Ovary (tissue), 9 donors: ENCODE data around the gene TAB2. TPM values are rescaled to one million over a fixed set of nuclear protein-coding genes. Genes with fewer than 3 reads are reported as not detected.

Experiments
- DNase-seq, 5 donors: peaks; one replicate each; pipeline ENCODE4 v3.0.0-alpha.2; 2019 to 2020
- H3K27ac ChIP-seq, 2 donors: fragments of 200-600 bp; one replicate each; pipeline versions ENCODE4 v1.5.1 to v1.8.0; 2019 to 2022
- H3K27me3 ChIP-seq: fragments of 200-600 bp; one replicate; pipeline ENCODE4 v1.8.0; 2022
- H3K36me3 ChIP-seq: fragments of 200-600 bp; sonication (generic); one replicate; pipeline ENCODE4 v1.5.1; 2019
- H3K4me1 ChIP-seq: one replicate; pipeline ENCODE4 v1.8.1; 2013; ENCODE audit warnings: mild to moderate bottlenecking, moderate library complexity; ENCODE audit not compliant: insufficient read depth
- H3K4me3 ChIP-seq: fragments of 200-600 bp; sonication (generic); one replicate; pipeline ENCODE4 v1.5.1; 2017
- H3K9me3 ChIP-seq, 2 donors: fragments of 200-600 bp in 1 of 2; sonication (generic) in 1 of 2; one replicate each; pipeline versions ENCODE4 v1.5.1 to v1.8.1; 2013 to 2019; ENCODE audit warnings: mild to moderate bottlenecking in 1 of 2, moderate library complexity in 1 of 2
- CTCF ChIP-seq, 3 donors: fragments of 450-650 bp in 2 of 3; fragments of 200-600 bp in 1 of 3; IDR thresholded peaks; one replicate each; pipeline versions ENCODE4 v1.5.1 to v1.8.0; 2016 to 2022; ENCODE audit warnings: antibody characterized with exemption in 3 of 3, mild to moderate bottlenecking in 1 of 3
- EP300 ChIP-seq: sonication (generic); formaldehyde crosslinking; IDR thresholded peaks from one replicate; pipeline ENCODE4 v1.6.1; 2017; ENCODE audit warnings: antibody characterized with exemption
- POLR2A ChIP-seq: fragments of 450-650 bp; IDR thresholded peaks from one replicate; pipeline ENCODE4 v1.6.1; 2017; ENCODE audit warnings: antibody characterized with exemption, mild to moderate bottlenecking, moderate library complexity
- WGBS, 3 donors: extraction: QIAGEN DNeasy Blood & Tissue Kit in 1 of 3; methylation state at CpG; one replicate each; pipeline versions ENCODE4 v1.1.5 to v1.1.7; 2013 to 2017; 5-methylcytosine and 5-hydroxymethylcytosine counted together
- intact Hi-C, 4 donors: fragments of 100-400 bp; cut with DNase I; formaldehyde crosslinking; loops; one replicate each; pipeline versions ENCODE4 v1.11.0 to v1.15.1; 2022 to 2023
- polyA plus RNA-seq, 2 donors: library from polyadenylated mRNA; stranded (reverse); fragments of 200-250 nt in 1 of 2; fragments of 350-450 nt in 1 of 2; fragmentation: Illumina TruSeq in 1 of 2; extraction: RNeasy Lipid Tissue Mini Kit (QIAGEN cat#74804) in 1 of 2; gene quantifications; one replicate each; pipeline ENCODE4 v1.2.3, GENCODE V29; 2013 to 2014
- total RNA-seq, 7 donors: library from RNA; depleted of rRNA in 2 of 7; stranded (reverse); fragments of >200 nt in 2 of 7; fragmentation: NEBNext Ultra II Directional in 3 of 7; extraction: Animal tissue kit (Norgen Biotek cat#: 25700) in 3 of 7; gene quantifications; one replicate each; pipeline versions ENCODE4 v1.1.0 to v1.2.4, GENCODE V29; 2016 to 2023
- donor health status: DM: no; HTN: no; CAD: no; lungs with moderate emphysema.
- donor health status: DM: no; HTN: no; CAD: no.
- donor health status: Bipolar disorder and iron deficiency.
- donor health status: DM: yes; HTN: yes; CAD: no.
- donor health status: DM: no; HTN: no; CAD: no.
- donor health status: DM: yes; HTN: yes; CAD: no.

Gene TAB2
- total and polyA plus RNA-seq, 9 donors, result 39.6 to 75.9 (median 62.6) TPM

- H3K4me3 ChIP-seq, result no peak overlapping the region
- no peak for TF ChIP-seq CTCF (IDR thresholded peaks at IDR 0.05)
- TF ChIP-seq EP300, result no peak
- TF ChIP-seq POLR2A, result no peak
Measured at GRCh38 chr6:149302723-149303122, 14.8 kb upstream of the TAB2 start.

GRCh38 chr6:149303468-149303867 lies 14.0 kb upstream of the TAB2 start:
- Histone ChIP-seq H3K36me3 (no peaks in the 10 kb centered on the region), H3K27me3 (no peaks in the 10 kb centered on the region), H3K9me3 (no peaks in the 10 kb centered on the region), H3K27ac (no peak overlapping the region), H3K4me1 (no peaks in the 10 kb centered on the region), H3K4me3 (no peak overlapping the region)
- intact Hi-C loops, result no loop called here
- TF ChIP-seq CTCF (IDR thresholded peaks at IDR 0.05) (no peak), EP300 (no peak), POLR2A (no peak)
- no peak for DNase-seq
- WGBS, 3 donors, result 73 to 76% (median 76%) methylated on average over 1 of the region's 1 CpG

More at GRCh38 chr6:149302723-149303122, 14.8 kb upstream of the TAB2 start:
- no peaks in the 10 kb centered on the region for H3K36me3 ChIP-seq
- WGBS, 3 donors, result 87 to 92% (median 88%) methylated on average over 3 of the region's 3 CpGs
- no peaks in the 10 kb centered on the region for H3K9me3 ChIP-seq
- H3K4me1 ChIP-seq, result no peaks in the 10 kb centered on the region
- DNase-seq, result no peak
- H3K27me3 ChIP-seq, result no peaks in the 10 kb centered on the region
- no peak overlapping the region for H3K27ac ChIP-seq
- intact Hi-C loops, result no loop called here

- Histone ChIP-seq H3K27ac (no peak overlapping the region), H3K4me3 (no peak overlapping the region), H3K36me3 (no peaks in the 10 kb centered on the region), H3K27me3 (no peaks in the 10 kb centered on the region), H3K4me1 (no peaks in the 10 kb centered on the region), H3K9me3 (no peaks in the 10 kb centered on the region)
- TF ChIP-seq CTCF (IDR thresholded peaks at IDR 0.05) (no peak), POLR2A (no peak), EP300 (no peak)
- 27 to 36% (median 35%) methylated on average over 3 of the region's 3 CpGs for WGBS, 3 donors
- DNase-seq, result no peak
- intact Hi-C loops, result no loop called here
Measured at GRCh38 chr6:149305372-149305771, 12.1 kb upstream of the TAB2 start.

- no peaks in the 10 kb centered on the region for H3K9me3 ChIP-seq
- H3K4me1 ChIP-seq, result no peaks in the 10 kb centered on the region
- H3K4me3 ChIP-seq, result no peak overlapping the region
- DNase-seq, result no peak
- H3K27me3 ChIP-seq, result no peaks in the 10 kb centered on the region
- 71 to 91% (median 82%) methylated on average over 3 of the region's 3 CpGs for WGBS, 3 donors
- intact Hi-C loops, result no loop called here
- H3K27ac ChIP-seq, result no peak overlapping the region
- H3K36me3 ChIP-seq, result no peaks in the 10 kb centered on the region
- TF ChIP-seq POLR2A (no peak), CTCF (IDR thresholded peaks at IDR 0.05) (no peak), EP300 (no peak)
Measured at GRCh38 chr6:149306967-149307366, 10.5 kb upstream of the TAB2 start.
